GM21526 (cell line): ENCODE results near the gene NLRP9.

ENCODE experiments used
- ATAC-seq: cut with Tn5 transposase; IDR thresholded peaks from one replicate; pipeline ENCODE4 v1.9.1; 2021; ENCODE audit warnings: moderate library complexity; ENCODE audit not compliant: unreplicated experiment, low FRiP score

Gene NLRP9

GRCh38 chr19:55689411-55690108 lies 48.6 kb downstream of the NLRP9 start:
- no peak for ATAC-seq

- no peak for ATAC-seq
Observed at GRCh38 chr19:55688422-55689218, 49.6 kb downstream of the NLRP9 start.

- ATAC-seq = no peak
Observed at GRCh38 chr19:55687281-55688201, 50.7 kb downstream of the NLRP9 start.

- no peak for ATAC-seq
Observed at GRCh38 chr19:55686311-55687050, 51.7 kb downstream of the NLRP9 start.

- ATAC-seq = no peak
Observed at GRCh38 chr19:55685776-55686175, 52.4 kb downstream of the NLRP9 start.

GRCh38 chr19:55684946-55685681 lies 53.1 kb downstream of the NLRP9 start:
- ATAC-seq = no peak

- no peak for ATAC-seq
Observed at GRCh38 chr19:55683449-55684261, 54.5 kb downstream of the NLRP9 start.

- ATAC-seq = no peak
Observed at GRCh38 chr19:55681131-55682092, 56.8 kb downstream of the NLRP9 start.

GRCh38 chr19:55680339-55681130 lies 57.7 kb downstream of the NLRP9 start:
- no peak for ATAC-seq

GRCh38 chr19:55679343-55680257 lies 58.6 kb downstream of the NLRP9 start:
- no peak for ATAC-seq

GRCh38 chr19:55678121-55678671 lies 60.0 kb downstream of the NLRP9 start:
- ATAC-seq = peak; percentile 66

GRCh38 chr19:55677572-55678028 lies 60.6 kb downstream of the NLRP9 start:
- peak; percentile 1 for ATAC-seq

GRCh38 chr19:55676889-55677505 lies 61.2 kb downstream of the NLRP9 start:
- ATAC-seq = no peak

- ATAC-seq = no peak
Observed at GRCh38 chr19:55676383-55676782, 61.8 kb downstream of the NLRP9 start.
